HFF-Myc (cell line): ENCODE data around the gene FHAD1.
A peak's percentile ranks its signal among the peaks of the same experiment; 100 is the strongest.

Source experiments
- DNase-seq: peaks from one replicate; pipeline ENCODE4 v3.0.0-alpha.2; 2011; ENCODE audit warnings: low read depth; ENCODE audit errors: extremely low read depth
- H3K4me3 ChIP-seq: replicated peaks from 2 replicates; pipeline ENCODE4 v1.5.1; 2011; ENCODE audit warnings: low read depth, mild to moderate bottlenecking, control low read depth, low read length
- TF ChIP-seq, protein P1 (sequence below): IDR thresholded peaks from 2 replicates; pipeline ENCODE4 v1.5.1; 2012; ENCODE audit warnings: mild to moderate bottlenecking, low read depth, low read length, control low read depth; ENCODE audit errors: missing control alignments

FHAD1 gene

GRCh38 chr1:15408890-15409387 lies 161.9 kb downstream of the FHAD1 start:
- DNase-seq, result no peak
- TF ChIP-seq, protein P1, sequence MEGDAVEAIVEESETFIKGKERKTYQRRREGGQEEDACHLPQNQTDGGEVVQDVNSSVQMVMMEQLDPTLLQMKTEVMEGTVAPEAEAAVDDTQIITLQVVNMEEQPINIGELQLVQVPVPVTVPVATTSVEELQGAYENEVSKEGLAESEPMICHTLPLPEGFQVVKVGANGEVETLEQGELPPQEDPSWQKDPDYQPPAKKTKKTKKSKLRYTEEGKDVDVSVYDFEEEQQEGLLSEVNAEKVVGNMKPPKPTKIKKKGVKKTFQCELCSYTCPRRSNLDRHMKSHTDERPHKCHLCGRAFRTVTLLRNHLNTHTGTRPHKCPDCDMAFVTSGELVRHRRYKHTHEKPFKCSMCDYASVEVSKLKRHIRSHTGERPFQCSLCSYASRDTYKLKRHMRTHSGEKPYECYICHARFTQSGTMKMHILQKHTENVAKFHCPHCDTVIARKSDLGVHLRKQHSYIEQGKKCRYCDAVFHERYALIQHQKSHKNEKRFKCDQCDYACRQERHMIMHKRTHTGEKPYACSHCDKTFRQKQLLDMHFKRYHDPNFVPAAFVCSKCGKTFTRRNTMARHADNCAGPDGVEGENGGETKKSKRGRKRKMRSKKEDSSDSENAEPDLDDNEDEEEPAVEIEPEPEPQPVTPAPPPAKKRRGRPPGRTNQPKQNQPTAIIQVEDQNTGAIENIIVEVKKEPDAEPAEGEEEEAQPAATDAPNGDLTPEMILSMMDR, result no peak
- H3K4me3 ChIP-seq, result peak overlapping the region; percentile 79

DNA sequence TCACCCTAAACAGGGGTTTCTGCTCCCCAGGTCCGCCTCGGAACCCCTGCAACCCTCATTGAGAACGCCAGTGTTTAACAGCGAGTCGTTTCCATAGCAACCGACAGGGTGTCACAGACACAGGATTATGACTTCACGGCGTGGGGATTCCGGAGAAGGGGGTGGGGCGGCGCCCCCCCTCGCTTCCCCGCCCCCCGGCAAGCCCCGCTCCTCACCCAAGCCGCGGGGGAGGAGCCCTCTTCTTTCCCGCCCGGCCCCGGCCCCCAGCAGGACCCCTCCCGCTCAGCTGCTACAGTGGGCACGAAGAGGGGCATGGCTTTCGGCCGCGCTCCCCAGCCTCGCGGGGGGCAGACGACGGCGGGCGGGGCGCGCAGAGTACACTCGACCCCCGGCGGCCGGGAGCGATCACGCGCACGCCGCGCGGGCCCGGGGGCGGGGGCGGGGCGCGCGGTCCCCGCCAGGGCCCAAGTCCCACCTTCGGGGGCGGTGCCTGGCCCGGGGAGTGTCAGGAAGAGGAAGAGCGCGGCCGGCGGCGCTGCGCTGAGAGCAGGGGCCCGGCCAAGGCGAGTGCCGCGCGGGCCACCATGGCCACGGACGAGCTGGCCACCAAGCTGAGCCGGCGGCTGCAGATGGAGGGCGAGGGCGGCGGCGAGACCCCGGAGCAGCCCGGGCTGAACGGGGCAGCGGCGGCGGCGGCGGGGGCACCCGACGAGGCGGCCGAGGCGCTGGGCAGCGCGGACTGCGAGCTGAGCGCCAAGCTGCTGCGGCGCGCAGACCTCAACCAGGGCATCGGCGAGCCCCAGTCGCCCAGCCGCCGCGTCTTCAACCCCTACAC lies 162.6 kb downstream of the FHAD1 start, which contains the start of gene EFHD2:
EFHD2 (plus strand) TSS at position 501 of the 835 bp plus-strand sequence; CDS start at position 585, 84 bp downstream.
- TF ChIP-seq, protein P1, result no peak
- H3K4me3 ChIP-seq, result peak within 1 kb of the TSS; percentile 79
- DNase-seq, result peak; percentile 39

GRCh38 chr1:15410223-15410883 lies 163.3 kb downstream of the FHAD1 start:
- no peak for DNase-seq

GRCh38 chr1:15410884-15411245 lies 163.8 kb downstream of the FHAD1 start:
- H3K4me3 ChIP-seq, result peak overlapping the region; percentile 79
- TF ChIP-seq, protein P1, result no peak
- no peak for DNase-seq

More at GRCh38 chr1:15410223-15410883, 163.3 kb downstream of the FHAD1 start:
- TF ChIP-seq, protein P1, result no peak
- peak overlapping the region; percentile 79 for H3K4me3 ChIP-seq

DNA sequence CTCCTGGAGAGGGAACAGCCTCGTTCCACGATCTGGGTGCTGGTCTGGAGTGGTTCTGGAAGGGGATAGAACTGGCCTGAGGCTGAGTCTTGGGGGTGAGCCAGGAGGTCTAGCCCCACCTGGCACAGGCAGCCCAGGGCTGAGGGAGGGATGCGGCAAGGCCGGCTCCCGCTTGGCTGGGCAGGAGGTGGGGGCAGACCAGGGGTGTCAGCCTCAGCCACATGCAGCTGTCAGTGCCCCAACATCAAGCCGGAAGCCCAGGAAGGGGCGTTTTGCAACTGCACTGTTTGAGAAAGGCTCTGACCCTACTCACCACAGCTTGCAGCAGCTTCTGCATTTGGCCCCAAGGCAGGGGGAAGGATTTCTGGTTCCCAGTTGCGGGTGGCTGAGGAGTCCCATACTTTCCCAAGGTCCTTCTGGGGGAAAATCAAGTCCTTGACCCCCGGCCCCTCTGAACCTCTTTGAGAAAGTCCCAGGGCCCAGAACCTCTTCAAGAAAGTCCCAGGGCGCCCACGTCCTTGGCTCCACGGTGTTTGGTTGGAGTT lies 164.6 kb downstream of the FHAD1 start:
- peak overlapping the region; percentile 79 for H3K4me3 ChIP-seq

DNA sequence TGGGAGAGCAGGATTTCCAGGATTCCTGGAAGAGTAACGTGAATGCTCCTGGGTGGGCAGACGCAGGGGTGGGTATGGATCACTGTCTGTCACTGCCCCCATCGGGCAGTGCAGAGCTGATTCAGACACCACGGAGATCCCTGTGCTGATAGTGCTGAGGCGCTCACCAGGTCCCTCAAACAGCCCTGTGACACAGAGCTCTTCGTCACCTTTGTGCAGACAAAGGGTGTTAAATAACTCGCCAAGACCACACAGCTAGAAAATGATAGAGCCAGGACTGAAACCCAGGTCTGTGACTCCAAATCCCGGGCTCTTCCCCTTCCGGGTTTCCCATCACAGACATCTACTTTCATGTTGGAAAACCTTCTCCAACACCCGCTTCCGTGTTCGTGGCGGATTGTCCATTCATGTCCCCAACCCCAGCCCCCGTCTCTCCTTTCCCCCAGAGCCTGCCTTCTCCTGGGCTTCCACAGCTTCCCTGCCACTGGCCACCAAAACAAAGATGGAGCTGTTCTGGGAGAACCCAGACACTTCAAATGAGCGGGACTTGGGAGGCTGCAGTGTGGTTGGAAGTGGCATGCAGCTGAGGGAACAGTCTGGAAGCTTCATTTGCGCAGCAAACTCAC lies 165.3 kb downstream of the FHAD1 start:
- H3K4me3 ChIP-seq, result peak overlapping the region; percentile 79
- TF ChIP-seq, protein P1, result no peak

More for the DNA sequence above, 164.6 kb downstream of the FHAD1 start:
- TF ChIP-seq, protein P1, result no peak
- DNase-seq, result no peak

More for the DNA sequence above, 165.3 kb downstream of the FHAD1 start:
- no peak for DNase-seq
